T-helper 17 cell (primary cell): ENCODE data around the gene RAPGEF6. TPM values are rescaled to one million over a fixed set of nuclear protein-coding genes. Genes with fewer than 3 reads are reported as not detected.

Source experiments
- ATAC-seq: fragments of 150-1000 bp; cut with Tn5 transposase; 2 replicates; pipeline ENCODE4 v1.10.0; 2021; ENCODE audit warnings: mild to moderate bottlenecking, moderate library complexity
- DNase-seq, 3 donors: peaks; one replicate each; pipeline versions ENCODE4 v3.0.0 to v3.0.0-alpha.2; 2020 to 2021
- H3K9me3 ChIP-seq: one replicate; pipeline ENCODE4 v1.7.0; 2013; ENCODE audit warnings: low read length, mild to moderate bottlenecking; ENCODE audit not compliant: control insufficient read depth, poor library complexity, severe bottlenecking
- H3K27ac Mint-ChIP-seq: one replicate; pipeline ENCODE4 v1.8.0; 2022; ENCODE audit warnings: mild to moderate bottlenecking, moderate library complexity, mixed read lengths
- H3K27me3 Mint-ChIP-seq: one replicate; pipeline ENCODE4 v1.8.0; 2022; ENCODE audit warnings: mixed read lengths
- H3K36me3 Mint-ChIP-seq: one replicate; pipeline ENCODE4 v1.8.0; 2022; ENCODE audit warnings: low read depth, mixed read lengths
- H3K4me1 Mint-ChIP-seq: one replicate; pipeline ENCODE4 v1.8.0; 2022; ENCODE audit warnings: mild to moderate bottlenecking, mixed read lengths
- H3K4me3 Mint-ChIP-seq: one replicate; pipeline ENCODE4 v1.8.0; 2022; ENCODE audit warnings: mild to moderate bottlenecking, moderate library complexity, mixed read lengths
- total RNA-seq, 4 donors: library from RNA in 2 of 4; stranded (reverse) in 2 of 4; gene quantifications; one replicate each; pipeline ENCODE4 v1.2.3 and lab custom pipeline; 2022 to 2026

The RAPGEF6 gene
- total RNA-seq, 2 donors from 2014 or later: 60.7 to 68.7 TPM

DNA sequence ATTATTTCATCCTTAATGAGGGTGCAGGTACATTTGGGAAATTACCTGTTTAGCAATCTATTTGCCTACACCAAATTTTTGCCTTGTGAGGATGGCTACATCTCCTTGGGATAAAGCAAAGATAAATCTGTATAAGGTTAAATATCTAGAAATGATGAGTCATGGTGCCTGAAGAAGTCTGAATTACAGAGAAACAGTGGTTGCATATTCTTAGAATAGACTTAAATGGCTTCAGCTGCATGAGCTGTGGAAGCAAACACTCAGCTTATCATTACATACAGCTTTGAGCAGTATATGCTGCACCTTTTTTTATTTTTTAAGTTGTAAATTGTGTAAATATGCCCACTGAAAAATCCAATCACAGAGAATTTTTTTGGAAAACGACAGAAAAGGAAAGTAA is 153.5 kb downstream of the RAPGEF6 start:
- Mint-ChIP-seq H3K27me3 (no peaks in the 10 kb centered on the region), H3K36me3 (peaks cover 3% of the 10 kb centered on the region), H3K4me3 (no peak overlapping the region), H3K4me1 (peaks cover 14% of the 10 kb centered on the region), H3K27ac (no peak overlapping the region)
- no peak for DNase-seq
- H3K9me3 ChIP-seq: no peaks in the 10 kb centered on the region
- ATAC-seq: no peak

DNA sequence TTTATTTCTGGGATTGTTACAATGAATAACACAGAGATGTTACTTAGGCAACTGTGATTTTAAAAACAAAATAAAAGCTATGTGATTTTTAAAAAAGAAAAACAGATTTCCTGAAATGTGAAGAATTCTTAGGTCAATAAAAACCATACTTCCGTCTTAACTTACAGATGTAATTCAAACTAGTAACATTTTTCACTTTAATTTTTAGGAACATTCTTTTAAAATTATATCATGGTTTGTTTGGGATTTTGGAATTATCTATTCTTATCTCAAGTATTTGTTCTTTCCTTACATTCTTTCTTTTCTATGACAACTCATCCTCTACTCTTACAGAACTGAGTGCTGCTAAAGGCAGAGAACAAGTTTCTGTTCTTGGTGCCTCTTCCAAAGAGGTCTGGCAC is 159.5 kb downstream of the RAPGEF6 start:
- no peak for ATAC-seq
- Mint-ChIP-seq H3K36me3 (peaks cover 3% of the 10 kb centered on the region), H3K4me1 (peaks cover 9% of the 10 kb centered on the region), H3K27ac (peak overlapping the region; percentile 16), H3K27me3 (no peaks in the 10 kb centered on the region), H3K4me3 (no peak overlapping the region)
- H3K9me3 ChIP-seq: no peaks in the 10 kb centered on the region
- no peak for DNase-seq

DNA sequence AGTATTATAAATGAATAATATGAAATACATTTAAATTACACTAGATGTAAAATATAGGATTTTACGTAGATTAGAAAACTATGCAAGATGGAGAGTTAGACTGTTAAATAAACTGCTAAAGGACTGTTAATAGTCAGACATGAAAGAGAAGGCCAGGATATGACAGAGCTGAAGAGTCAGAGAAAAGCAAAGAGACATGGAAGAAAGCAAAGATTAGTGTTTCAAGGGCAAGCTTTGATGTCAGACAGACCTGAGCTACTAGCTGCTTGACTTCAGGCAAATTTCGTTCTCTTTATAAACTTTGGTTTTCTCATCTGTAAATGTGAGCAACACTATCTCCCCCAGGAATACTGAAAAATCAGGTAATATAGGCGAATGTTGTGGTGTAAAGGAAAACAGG is 161.3 kb downstream of the RAPGEF6 start:
- peaks cover 5% of the 10 kb centered on the region for H3K36me3 Mint-ChIP-seq
- DNase-seq (no peak), ATAC-seq (no peak)
- no peaks in the 10 kb centered on the region for H3K27me3 Mint-ChIP-seq
- H3K27ac Mint-ChIP-seq: peak overlapping the region; percentile 72
- H3K4me3 Mint-ChIP-seq: no peak overlapping the region
- no peaks in the 10 kb centered on the region for H3K9me3 ChIP-seq
- peaks cover 11% of the 10 kb centered on the region for H3K4me1 Mint-ChIP-seq

DNA sequence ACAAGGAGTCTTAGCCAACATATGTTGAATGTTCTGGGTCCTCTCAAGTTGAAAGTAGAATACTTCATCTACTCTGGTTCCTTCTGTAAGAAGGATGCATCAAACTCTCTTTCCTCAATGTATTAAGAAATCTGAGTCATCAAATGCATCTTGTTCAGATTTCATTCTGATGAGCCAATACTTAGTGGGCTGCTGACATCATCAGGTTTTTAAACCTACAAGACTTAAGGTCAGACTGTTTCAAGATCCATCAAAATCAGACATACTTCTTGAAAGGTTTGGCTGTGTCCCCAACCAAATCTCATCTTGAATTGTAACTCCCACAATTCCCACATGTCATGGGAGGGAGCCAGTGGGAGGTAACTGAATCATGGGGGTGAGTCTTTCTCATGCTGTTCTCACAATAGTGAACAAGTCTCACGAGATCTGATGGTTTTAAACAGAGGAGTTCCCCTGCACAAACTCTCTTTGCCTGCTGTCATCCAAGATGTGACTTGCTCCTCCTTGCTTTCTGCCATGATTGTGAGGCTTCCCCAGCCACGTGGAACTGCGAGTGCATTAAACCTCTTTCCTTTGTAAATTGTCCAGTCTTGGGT is 168.8 kb downstream of the RAPGEF6 start:
- no peak for DNase-seq

DNA sequence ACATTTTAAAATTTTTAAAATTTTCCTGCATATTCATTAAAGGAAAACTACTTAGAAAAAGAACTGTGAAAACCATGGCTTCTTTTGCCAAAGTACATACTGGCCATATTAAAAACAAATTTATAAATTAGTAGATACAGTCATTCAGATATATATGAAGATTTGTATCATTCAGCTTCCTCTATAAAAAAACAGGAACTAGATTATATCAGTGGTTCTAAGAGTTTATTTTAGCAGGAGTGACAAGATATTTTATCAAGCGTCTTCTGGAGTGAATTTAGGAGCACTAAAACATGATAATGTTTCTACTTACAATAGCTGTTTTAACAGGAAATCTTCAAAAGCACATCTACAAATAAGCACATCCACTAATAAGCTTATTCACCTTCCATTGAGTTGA is 171.4 kb downstream of the RAPGEF6 start:
- H3K27ac Mint-ChIP-seq: no peak overlapping the region
- H3K36me3 Mint-ChIP-seq: peaks cover 6% of the 10 kb centered on the region
- H3K4me3 Mint-ChIP-seq: no peak overlapping the region
- no peaks in the 10 kb centered on the region for H3K27me3 Mint-ChIP-seq
- H3K9me3 ChIP-seq: no peaks in the 10 kb centered on the region
- no peak for ATAC-seq
- peaks cover 28% of the 10 kb centered on the region for H3K4me1 Mint-ChIP-seq
- DNase-seq: no peak

More for the DNA sequence above, 168.8 kb downstream of the RAPGEF6 start:
- H3K4me1 Mint-ChIP-seq: peaks cover 27% of the 10 kb centered on the region
- no peak for ATAC-seq
- no peaks in the 10 kb centered on the region for H3K27me3 Mint-ChIP-seq
- H3K36me3 Mint-ChIP-seq: peaks cover 8% of the 10 kb centered on the region
- H3K9me3 ChIP-seq: no peaks in the 10 kb centered on the region
- H3K27ac Mint-ChIP-seq: no peak overlapping the region
- H3K4me3 Mint-ChIP-seq: no peak overlapping the region

DNA sequence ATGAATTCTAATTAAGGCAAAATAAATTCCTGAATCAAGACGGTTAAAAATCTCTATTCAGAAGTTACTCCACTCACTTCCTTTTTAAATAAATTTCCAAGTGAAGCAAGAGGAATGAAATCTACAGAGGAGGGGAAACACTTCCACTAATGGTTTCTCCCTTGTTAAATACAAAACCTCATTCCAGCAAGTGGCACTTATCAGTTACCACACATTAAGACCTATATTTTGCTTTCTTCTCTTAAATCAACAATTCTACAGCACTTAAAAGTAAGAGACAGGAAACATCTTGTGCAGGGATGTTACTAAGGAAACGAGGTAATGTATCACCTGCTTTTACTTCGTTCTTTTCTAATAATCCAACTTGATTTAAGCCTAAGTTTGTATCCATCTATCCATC is 172.6 kb downstream of the RAPGEF6 start:
- ATAC-seq (peak; percentile 41), DNase-seq (no peak)
- no peak overlapping the region for H3K4me3 Mint-ChIP-seq
- peaks cover 6% of the 10 kb centered on the region for H3K36me3 Mint-ChIP-seq
- peaks cover 28% of the 10 kb centered on the region for H3K4me1 Mint-ChIP-seq
- H3K27me3 Mint-ChIP-seq: no peaks in the 10 kb centered on the region
- H3K27ac Mint-ChIP-seq: peak overlapping the region; percentile 66
- no peaks in the 10 kb centered on the region for H3K9me3 ChIP-seq

DNA sequence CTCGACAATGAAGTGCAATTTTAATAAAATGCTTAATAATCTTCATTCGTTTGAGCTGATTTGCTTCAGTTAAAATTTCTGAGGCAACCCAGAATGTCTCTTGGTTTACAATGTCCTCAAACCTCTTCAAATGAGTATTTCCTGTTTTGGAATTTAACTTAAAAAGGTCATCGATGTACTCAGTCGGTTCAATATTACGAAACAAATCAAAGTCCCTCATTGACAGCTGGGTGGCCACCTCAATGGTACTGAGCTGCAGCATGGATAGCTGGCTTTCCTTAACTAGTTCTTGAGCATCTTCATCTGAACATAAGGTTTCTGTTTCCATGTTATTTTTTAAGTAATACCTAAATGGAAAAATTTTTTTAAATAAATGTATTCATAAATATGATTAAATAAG is 173.3 kb downstream of the RAPGEF6 start:
- no peaks in the 10 kb centered on the region for H3K27me3 Mint-ChIP-seq
- H3K27ac Mint-ChIP-seq: no peak overlapping the region
- DNase-seq (no peak), ATAC-seq (no peak)
- H3K4me3 Mint-ChIP-seq: no peak overlapping the region
- peaks cover 26% of the 10 kb centered on the region for H3K4me1 Mint-ChIP-seq
- H3K36me3 Mint-ChIP-seq: peaks cover 2% of the 10 kb centered on the region
- no peaks in the 10 kb centered on the region for H3K9me3 ChIP-seq

DNA sequence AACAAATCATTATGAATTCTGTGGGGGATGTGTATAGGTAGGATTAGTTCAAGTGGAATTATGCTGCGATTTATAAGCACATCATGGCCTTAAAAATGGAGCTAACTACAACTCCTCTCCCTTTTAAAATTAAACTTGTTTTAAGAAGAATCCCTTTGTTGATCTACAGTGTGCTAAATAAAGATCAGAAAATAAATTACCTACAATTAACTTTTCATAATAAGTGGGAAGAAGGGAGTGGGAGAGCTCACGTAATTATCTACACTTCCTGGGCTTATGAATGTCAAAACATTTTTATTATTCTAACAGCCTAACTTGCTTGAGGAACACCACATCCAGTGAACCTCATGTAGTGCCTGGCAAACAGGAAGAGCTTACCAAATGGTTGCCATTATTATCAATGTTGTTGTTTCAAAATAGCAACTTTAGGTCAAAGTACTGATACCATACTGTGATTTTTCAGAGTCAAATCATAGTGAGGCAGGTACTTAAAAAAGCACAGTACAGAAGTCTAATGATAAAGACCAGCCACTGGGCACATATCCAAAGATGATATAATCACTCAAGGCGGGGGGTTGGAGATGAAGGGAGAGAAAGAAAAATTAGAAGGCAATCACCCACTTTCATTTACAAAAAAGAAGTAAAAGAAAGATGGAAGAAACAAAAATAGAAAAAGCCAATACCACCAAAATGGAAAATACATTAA is 174.0 kb downstream of the RAPGEF6 start:
- ATAC-seq: no peak
- H3K36me3 Mint-ChIP-seq: no peaks in the 10 kb centered on the region
- peak overlapping the region; percentile 48 for H3K27ac Mint-ChIP-seq
- H3K9me3 ChIP-seq: no peaks in the 10 kb centered on the region
- DNase-seq: no peak
- H3K27me3 Mint-ChIP-seq: no peaks in the 10 kb centered on the region
- H3K4me1 Mint-ChIP-seq: peaks cover 25% of the 10 kb centered on the region
- no peak overlapping the region for H3K4me3 Mint-ChIP-seq

DNA sequence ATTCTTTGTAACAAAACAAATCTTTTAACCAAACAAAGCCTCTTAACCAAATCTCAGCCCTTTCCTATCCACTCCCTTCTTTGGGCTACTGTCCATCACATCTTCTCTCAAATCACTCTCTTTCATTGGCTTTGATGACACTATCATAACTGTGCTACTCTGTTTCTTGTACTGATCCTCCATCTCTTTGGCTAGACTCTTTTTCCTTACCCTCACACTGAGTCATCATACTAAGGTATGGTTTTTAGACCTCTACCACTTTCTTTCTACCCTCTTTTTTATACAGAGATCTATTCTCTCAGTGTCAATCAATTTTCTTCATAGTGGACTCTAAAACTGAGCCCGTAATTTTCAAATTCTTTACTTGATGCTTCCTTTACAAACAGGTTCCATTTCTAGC is 174.9 kb downstream of the RAPGEF6 start:
- Mint-ChIP-seq H3K4me3 (no peak overlapping the region), H3K27me3 (no peaks in the 10 kb centered on the region), H3K4me1 (peaks cover 25% of the 10 kb centered on the region), H3K27ac (peak overlapping the region; percentile 48), H3K36me3 (no peaks in the 10 kb centered on the region)
- no peak for ATAC-seq
- no peaks in the 10 kb centered on the region for H3K9me3 ChIP-seq
- no peak for DNase-seq

DNA sequence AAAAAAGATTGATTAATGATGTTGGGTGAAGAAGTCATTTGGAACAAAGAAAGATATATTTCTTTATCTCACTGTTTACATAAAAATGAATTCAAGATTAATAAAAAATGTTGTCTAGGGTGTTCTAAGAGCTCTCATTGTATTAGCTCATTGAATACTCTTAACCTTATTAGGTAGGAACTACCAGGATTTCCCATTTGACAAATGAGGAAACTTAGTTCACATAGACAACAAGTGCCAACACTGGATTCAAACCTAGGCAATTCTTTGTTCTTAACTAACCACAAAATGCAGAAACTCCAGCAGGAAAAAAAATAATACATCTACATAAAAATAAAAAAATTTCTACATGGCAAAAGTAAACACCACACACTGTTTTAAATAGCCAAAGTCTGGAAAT is 175.8 kb downstream of the RAPGEF6 start:
- Mint-ChIP-seq H3K27ac (peak overlapping the region; percentile 79), H3K36me3 (peaks cover 4% of the 10 kb centered on the region), H3K4me1 (peaks cover 32% of the 10 kb centered on the region), H3K27me3 (no peaks in the 10 kb centered on the region), H3K4me3 (no peak overlapping the region)
- DNase-seq (no peak), ATAC-seq (no peak)
- no peaks in the 10 kb centered on the region for H3K9me3 ChIP-seq

DNA sequence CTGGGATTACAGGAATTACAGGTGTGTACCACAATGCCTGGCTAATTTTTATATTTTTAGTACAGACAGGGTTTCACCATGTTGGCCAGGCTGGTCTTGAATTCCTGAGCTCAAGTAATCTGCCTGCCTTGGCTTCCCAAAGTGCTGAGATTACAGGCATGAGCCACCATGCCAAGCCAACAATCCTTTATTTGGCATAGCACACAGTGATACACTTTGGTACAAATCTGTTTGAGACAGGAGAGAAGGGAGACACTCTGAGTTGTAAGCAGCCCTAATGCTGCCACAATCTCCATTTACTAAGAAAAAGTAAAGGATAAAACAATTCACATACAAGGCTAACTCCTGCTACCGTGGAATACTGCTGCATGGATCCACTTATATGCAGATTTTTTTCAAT is 177.8 kb downstream of the RAPGEF6 start:
- DNase-seq: no peak
- Mint-ChIP-seq H3K4me1 (peaks cover 20% of the 10 kb centered on the region), H3K27ac (no peak overlapping the region)

DNA sequence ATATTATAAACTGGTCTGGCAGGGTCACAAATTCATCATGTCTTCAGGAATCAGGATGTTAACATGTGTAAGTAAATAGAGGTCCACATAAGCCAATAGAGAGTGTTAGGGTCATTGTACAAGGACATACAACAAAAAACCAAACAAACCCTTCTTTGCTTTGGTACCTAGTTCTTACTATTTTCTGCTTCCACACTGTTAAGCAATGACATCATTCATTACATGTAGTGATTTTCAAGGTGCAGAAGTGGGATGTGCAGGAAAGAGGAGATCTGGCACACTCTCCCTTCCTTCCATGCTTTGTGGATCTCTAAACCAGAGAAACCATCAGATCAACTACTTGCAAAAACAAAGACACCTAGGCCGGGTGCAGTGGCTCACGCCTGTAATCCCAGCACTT is 184.1 kb downstream of the RAPGEF6 start:
- Mint-ChIP-seq H3K27me3 (no peaks in the 10 kb centered on the region), H3K36me3 (peaks cover 16% of the 10 kb centered on the region)
- DNase-seq: no peak

More for the DNA sequence above, 177.8 kb downstream of the RAPGEF6 start:
- peaks cover 5% of the 10 kb centered on the region for H3K36me3 Mint-ChIP-seq
- H3K27me3 Mint-ChIP-seq: no peaks in the 10 kb centered on the region
- no peak for ATAC-seq
- no peak overlapping the region for H3K4me3 Mint-ChIP-seq
- no peaks in the 10 kb centered on the region for H3K9me3 ChIP-seq

DNA sequence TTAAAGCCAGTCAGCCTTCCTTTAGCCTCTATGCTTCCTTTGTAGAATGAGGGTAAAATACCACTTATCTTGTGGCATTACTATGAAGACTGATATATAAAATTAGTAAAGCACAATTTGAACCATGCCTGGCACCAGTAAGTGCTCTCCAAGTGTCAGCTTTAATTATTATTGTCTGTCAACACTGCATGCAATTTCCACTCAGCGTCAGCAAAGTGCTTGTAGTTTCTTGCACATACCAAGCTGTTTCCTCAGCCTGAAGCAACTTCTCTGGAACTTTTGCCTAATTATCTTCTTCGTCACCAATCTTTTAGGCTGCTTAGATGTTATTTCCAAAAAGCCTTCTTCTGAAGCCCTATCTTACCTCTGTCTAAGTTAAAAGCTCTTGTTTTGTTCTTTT is 193.8 kb downstream of the RAPGEF6 start:
- Mint-ChIP-seq H3K4me1 (peaks cover 9% of the 10 kb centered on the region), H3K36me3 (peaks cover 12% of the 10 kb centered on the region), H3K27me3 (no peaks in the 10 kb centered on the region), H3K27ac (no peak overlapping the region), H3K4me3 (no peak overlapping the region)
- ATAC-seq (no peak), DNase-seq (no peak)
- no peaks in the 10 kb centered on the region for H3K9me3 ChIP-seq

More for the DNA sequence above, 184.1 kb downstream of the RAPGEF6 start:
- peaks cover 12% of the 10 kb centered on the region for H3K4me1 Mint-ChIP-seq
- no peak overlapping the region for H3K27ac Mint-ChIP-seq
- H3K4me3 Mint-ChIP-seq: no peak overlapping the region
- H3K9me3 ChIP-seq: no peaks in the 10 kb centered on the region
- ATAC-seq: no peak

DNA sequence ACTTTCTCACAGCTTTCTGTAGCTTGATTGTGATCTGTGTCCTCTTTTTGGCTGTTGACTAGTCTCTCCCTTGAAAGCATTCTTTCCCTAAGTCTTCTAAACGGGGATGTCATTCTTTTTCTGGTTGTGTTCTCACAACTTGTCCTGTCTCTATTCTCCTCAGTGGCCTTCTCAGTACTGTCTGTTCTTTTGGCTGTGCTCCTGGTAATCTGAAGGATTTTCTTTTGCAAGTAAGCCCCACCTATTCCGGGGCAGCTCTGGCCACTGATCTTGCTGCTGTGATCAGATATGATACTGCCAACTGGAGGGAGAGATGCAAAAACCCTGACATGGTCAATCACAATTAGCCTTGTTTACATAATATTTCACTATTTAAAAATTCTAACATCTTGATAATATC is 198.9 kb downstream of the RAPGEF6 start:
- ATAC-seq (no peak), DNase-seq (no peak)
- Mint-ChIP-seq H3K36me3 (peaks cover 14% of the 10 kb centered on the region), H3K4me3 (no peak overlapping the region), H3K27me3 (no peaks in the 10 kb centered on the region), H3K27ac (peak overlapping the region; percentile 37), H3K4me1 (peaks cover 8% of the 10 kb centered on the region)
- no peaks in the 10 kb centered on the region for H3K9me3 ChIP-seq
